Neural cell (in vitro differentiated cells): Measurements from ENCODE around the gene CCDC50.

Source experiments
- EP300 ChIP-seq: fragments of 450-650 bp; conservative IDR thresholded peaks from 2 replicates; pipeline ENCODE4 v1.6.1; 2014; ENCODE audit warnings: antibody characterized with exemption, mild to moderate bottlenecking, moderate library complexity; ENCODE audit not compliant: poor library complexity, severe bottlenecking
- EZH2 ChIP-seq: fragments of 200-600, 300-800 bp; shearing (Covaris generic), sonication (generic); IDR thresholded peaks from 2 replicates; pipeline ENCODE4 v1.6.1; 2014; ENCODE audit warnings: antibody characterized with exemption, low read length, borderline replicate concordance, mild to moderate bottlenecking; ENCODE audit not compliant: insufficient read depth, poor library complexity, severe bottlenecking
- RAD21 ChIP-seq: fragments of 450-650 bp; conservative IDR thresholded peaks from 2 replicates; pipeline ENCODE4 v1.6.1; 2014; ENCODE audit warnings: antibody characterized with exemption, mild to moderate bottlenecking, moderate library complexity

DNA sequence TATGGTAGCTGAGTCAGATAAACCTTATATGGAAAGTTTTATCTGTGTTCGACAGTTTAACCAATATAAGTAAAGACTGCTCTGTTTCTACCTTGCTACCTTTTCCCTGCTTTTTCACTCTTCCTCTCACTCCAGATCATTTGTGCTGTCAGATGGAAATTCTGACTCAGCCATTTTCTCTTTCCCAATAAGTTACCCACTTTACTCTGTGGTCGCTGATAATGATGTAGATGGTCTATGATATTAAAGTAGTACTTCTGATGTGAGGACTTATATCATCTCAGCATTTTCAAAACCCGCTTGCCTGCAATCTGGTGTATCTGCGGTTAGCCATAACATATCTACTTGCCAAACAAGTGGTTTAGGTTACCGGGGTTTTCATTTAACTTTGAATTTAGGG lies 16.1 kb downstream of the CCDC50 start:
- no peak for TF ChIP-seq RAD21
- TF ChIP-seq EP300: no peak
- no peak for TF ChIP-seq EZH2
